Brain microvascular endothelial cell (primary cell): ENCODE data around the gene FBXW10B.
"Not testable (repeated sequence)": the region's sequence is repeated elsewhere in the genome, so short reads cannot be mapped to it uniquely, and the experiment has no call there.

ENCODE experiments used
- DNase-seq: peaks from one replicate; pipeline ENCODE4 v3.0.0-alpha.2; 2020
- H3K27ac ChIP-seq: fragments of 250-450 bp; sonication (Bioruptor Pico); 2 replicates; pipeline ENCODE4 v1.5.1; 2020; ENCODE audit warnings: mild to moderate bottlenecking, moderate library complexity
- H3K27me3 ChIP-seq: fragments of 250-450 bp; sonication (Bioruptor Pico); replicated peaks from 2 replicates; pipeline ENCODE4 v1.5.1; 2020; ENCODE audit warnings: mild to moderate bottlenecking
- H3K36me3 ChIP-seq: fragments of 250-450 bp; sonication (Bioruptor Pico); replicated peaks from 2 replicates; pipeline ENCODE4 v1.5.1; 2020; ENCODE audit warnings: mild to moderate bottlenecking
- H3K4me3 ChIP-seq: 2 replicates; pipeline ENCODE4 v1.5.1; 2011; ENCODE audit warnings: low read depth, mild to moderate bottlenecking, control low read depth, low read length, moderate library complexity
- in situ Hi-C: cut with HindIII; loops from 2 replicates; pipeline ENCODE4 v1.10.0; 2017; ENCODE audit warnings: low sequenced_read_pairs, low pct_ligation_motif_present
- TF ChIP-seq, protein P1 (sequence below): IDR thresholded peaks from 2 replicates; pipeline ENCODE4 v1.5.1; 2011; ENCODE audit warnings: low read depth, mild to moderate bottlenecking, moderate library complexity, low read length, control low read depth, inconsistent platforms; ENCODE audit errors: missing control alignments

Gene FBXW10B

DNA sequence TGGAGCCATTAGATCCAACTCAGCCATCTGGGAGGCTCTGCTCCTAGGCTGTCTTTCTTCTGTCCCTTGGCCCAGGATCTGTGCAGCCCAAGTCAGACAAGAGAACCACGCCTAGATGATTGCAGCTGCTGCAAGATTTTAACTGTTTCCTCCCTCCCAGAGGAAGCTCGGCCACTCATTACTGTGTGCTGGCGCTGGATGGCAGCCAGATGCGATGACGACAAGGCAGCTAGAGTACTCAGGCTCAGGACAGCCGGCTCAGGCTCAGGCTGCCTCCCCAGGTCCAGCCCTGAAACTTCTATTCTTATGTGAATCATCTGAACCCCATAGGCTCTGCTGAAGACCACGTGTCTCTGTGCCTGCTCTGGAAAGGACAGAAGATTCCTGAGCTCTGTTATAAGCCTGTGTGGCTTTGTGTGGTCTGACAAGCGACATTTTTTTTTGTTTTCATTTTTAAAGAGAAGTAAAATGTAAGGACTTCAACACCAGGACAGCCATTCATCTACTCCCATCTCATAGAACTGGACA is 32.1 kb upstream of the FBXW10B start:
- peak; percentile 99 for DNase-seq
- Histone ChIP-seq H3K36me3 (no peaks in the 10 kb centered on the region), H3K27ac (peak overlapping the region; percentile 74), H3K27me3 (no peaks in the 10 kb centered on the region), H3K4me3 (peak overlapping the region; percentile 80)
- TF ChIP-seq, protein P1, sequence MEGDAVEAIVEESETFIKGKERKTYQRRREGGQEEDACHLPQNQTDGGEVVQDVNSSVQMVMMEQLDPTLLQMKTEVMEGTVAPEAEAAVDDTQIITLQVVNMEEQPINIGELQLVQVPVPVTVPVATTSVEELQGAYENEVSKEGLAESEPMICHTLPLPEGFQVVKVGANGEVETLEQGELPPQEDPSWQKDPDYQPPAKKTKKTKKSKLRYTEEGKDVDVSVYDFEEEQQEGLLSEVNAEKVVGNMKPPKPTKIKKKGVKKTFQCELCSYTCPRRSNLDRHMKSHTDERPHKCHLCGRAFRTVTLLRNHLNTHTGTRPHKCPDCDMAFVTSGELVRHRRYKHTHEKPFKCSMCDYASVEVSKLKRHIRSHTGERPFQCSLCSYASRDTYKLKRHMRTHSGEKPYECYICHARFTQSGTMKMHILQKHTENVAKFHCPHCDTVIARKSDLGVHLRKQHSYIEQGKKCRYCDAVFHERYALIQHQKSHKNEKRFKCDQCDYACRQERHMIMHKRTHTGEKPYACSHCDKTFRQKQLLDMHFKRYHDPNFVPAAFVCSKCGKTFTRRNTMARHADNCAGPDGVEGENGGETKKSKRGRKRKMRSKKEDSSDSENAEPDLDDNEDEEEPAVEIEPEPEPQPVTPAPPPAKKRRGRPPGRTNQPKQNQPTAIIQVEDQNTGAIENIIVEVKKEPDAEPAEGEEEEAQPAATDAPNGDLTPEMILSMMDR, result no peak
- in situ Hi-C loops, result no loop called here

DNA sequence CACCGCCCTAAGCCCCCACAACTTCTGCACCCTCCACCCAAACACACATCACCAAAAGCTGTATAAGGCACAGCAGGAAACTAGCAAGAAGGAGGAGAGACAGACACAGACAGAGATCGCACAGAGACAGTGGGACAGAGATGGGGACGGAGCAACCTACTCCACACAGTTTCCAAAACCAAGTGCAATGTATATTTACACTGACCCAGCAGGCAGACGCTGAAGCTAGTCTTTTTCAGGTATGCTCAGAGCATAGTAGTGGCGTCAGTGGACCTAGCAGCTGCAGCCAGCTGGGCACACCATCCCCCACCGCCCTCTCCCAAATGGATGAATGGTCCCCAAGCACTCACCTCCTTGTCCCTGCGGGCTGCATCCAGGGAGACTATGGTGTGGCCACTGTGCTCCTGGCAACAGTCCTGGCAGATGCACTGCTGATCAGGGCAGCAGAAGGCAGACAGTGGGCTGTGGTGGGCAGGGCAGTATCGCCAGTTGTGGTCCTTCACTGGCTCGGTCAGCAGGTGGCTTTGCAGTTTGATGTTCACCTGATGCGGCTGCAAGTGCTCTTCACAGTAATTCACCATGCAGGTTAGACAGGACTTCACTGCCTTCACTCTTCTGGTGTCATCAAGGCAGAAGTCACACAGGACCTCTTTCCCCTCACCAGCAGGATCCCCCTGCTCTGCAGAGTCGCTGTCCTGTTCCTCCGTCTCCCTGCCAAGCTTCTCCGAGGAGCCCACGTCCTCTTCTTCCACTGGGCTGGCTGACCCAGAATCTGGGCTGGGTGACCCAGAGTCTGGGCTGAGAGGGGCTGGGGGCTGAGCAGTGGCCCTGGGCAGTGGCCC is 31.5 kb upstream of the FBXW10B start:
- Histone ChIP-seq H3K36me3 (no peaks in the 10 kb centered on the region), H3K27me3 (no peaks in the 10 kb centered on the region), H3K4me3 (peak overlapping the region; percentile 80), H3K27ac (peak overlapping the region; percentile 74)
- DNase-seq, result no peak
- in situ Hi-C loops, result no loop called here
- TF ChIP-seq, protein P1, result no peak

DNA sequence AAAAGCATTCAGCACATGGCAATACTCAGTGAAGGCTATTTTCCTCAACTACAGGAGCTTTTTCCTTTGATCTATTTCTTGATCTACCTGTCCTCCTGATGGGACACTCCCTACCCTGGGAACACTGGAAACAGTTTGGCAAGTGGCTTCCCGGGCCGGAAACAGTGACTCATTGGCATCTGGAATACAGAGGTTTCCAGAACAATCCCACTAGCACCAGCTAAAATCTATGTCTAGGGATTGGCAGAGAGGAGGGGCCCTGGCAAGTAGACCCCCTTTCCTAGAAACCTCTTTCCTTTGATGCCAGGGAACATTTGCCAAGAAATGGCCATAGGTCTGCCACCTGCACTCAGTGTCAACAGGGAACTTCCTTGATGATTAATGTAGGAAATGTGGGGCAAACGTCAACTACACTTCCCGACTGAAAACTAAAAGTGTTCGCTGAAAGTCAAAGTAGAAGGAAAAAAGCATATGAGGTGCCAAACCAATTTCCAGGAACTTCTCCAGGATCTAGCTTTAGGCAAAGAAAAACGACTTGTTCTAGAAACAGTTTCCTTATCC is 30.4 kb upstream of the FBXW10B start:
- Histone ChIP-seq H3K36me3 (no peaks in the 10 kb centered on the region), H3K27me3 (no peaks in the 10 kb centered on the region), H3K27ac (peak overlapping the region; percentile 5), H3K4me3 (peak overlapping the region; percentile 80)
- in situ Hi-C loops, result no loop called here
- TF ChIP-seq, protein P1, result no peak
- DNase-seq, result peak; percentile 24

DNA sequence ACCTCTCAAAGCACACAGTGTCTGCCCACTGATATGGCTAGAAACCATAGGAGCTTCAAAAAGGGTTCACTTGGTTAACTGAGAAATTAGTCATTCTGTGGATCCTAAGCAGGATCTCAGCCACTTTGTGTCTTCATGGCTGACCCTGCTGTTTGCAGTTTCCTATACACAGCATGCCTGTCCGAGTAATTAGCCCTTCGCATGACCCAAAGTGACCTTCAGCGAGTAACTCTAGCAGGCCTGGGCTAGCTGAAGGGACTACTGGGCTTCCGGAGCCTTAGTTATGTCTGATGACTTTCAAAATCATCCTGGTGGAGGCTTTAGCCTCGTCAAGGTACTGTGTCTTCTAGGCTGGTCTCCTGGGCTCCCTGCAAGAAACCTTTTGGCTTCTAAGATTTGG is 28.9 kb upstream of the FBXW10B start:
- no peak overlapping the region for H3K27ac ChIP-seq
- no peak overlapping the region for H3K4me3 ChIP-seq
- TF ChIP-seq, protein P1, result no peak
- in situ Hi-C loops, result no loop called here
- no peaks in the 10 kb centered on the region for H3K36me3 ChIP-seq
- no peaks in the 10 kb centered on the region for H3K27me3 ChIP-seq
- no peak for DNase-seq

DNA sequence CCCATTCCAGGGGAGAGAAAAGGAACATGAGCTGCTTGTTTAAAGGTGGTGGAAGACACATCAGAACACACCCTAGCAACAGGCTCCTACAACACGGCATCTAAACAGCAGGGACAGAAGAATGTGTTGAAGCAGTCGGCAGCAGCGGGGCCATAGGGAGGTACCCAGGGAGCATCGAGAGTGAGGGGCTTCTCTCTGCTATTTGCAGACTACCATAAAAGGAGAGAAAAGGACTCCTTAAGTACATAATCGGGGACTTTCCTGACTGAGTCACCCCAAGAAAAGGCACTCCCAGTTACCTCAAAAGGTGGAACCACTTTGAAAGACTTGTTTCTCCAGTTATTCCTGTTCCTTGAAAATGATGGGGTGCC is 26.4 kb upstream of the FBXW10B start:
- H3K36me3 ChIP-seq, H3K27me3 ChIP-seq, H3K4me3 ChIP-seq, in situ Hi-C loops: not testable (repeated sequence)
- DNase-seq, result peak; percentile 68
- H3K27ac ChIP-seq, result peak overlapping the region; percentile 97

DNA sequence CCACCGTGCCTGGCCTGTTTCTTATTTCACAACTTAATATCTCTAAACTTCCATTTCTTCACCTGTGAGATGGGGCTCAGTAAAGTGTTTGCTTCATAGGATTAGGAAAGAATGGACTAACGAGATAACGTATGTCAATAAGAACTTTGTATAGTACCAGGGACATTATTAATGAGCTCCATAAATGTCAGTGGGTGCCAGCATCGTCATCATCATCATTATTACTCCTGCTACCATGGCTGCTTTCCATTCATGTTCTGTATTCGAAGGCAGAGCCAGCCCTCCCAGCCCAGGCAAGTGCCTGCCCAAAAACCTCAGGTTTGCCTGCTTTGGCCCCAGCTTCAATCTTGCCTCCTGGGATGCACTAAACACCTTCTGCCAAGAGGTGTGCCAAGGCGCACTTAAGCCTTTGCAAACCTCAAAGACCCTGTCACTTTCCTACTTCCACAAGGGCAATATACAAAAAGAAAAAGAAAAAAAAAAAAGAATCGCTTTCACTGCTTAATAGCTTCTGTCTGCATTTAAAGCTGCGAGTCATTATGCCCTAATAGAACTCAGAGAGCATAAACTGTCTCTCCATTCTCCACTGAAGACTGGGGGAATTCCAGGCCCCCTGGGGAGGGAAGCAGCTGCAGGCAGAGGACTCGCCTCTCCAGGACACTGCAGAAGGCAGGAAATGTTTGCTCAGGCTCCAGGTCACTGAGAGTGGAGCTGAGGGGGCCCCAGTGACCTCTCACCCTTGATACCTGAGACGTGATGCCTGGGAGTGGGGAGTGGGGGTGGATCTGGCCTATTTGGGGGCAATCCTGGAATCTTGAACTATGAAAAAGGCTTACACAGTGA is 25.8 kb upstream of the FBXW10B start:
- in situ Hi-C loops, H3K27me3 ChIP-seq, H3K36me3 ChIP-seq, H3K4me3 ChIP-seq: not testable (repeated sequence)
- DNase-seq, result peak; percentile 80
- peak overlapping the region; percentile 97 for H3K27ac ChIP-seq

DNA sequence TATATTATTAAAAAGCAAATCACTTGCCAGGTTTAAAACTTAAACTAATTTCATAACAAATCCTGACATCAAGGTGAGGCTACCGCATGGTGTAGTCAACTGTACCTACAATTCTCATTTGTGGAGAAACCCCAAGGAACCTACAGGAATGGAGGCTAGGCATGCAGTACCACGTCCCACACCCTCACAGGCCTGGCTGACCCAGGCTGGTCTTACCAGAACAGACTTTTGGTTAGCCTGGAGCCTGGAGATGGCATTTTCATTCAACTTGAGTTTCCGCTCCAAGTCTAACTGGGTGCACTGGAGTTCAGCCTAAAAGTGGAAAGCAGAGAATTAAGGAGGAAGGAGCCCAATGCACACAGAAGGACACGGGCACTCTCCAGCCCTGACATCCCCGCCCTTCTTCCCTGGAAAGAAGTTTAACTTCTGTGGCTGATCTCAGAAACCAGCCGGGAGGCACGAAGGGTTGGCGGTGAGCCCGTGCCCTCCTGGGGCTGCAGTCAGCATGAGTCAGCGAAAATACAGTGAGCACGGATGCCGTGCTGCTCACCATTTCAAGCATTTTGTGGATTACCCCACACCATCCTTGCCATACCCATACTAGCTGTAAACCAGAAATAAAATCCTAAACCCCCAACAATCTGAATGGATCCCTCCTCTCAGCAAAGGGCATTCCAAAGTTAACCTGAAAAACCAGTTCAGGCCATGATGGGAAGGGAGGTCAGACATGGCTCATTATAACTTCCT is 23.2 kb upstream of the FBXW10B start:
- H3K4me3 ChIP-seq, H3K27me3 ChIP-seq, DNase-seq, in situ Hi-C loops, H3K36me3 ChIP-seq: not testable (repeated sequence)
- H3K27ac ChIP-seq, result peak overlapping the region; percentile 82

DNA sequence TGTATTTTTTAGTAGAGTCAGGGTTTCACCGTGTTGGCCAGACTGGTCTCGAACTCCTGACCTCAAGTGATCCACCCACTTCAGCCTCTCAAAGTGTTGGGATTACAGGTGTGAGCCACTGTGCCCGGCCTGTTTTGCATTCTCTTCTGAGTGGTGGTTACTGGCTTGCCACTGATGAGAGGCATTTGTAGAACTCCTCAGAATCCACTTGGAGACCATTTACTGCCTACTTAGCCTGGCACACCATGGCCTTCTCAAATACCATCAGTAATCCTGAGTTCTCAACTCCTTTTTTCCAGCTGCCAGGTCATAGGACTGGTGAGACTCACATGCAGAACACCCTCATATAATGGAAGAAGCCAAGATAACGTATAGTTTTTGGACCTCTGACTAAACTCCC is 22.5 kb upstream of the FBXW10B start:
- DNase-seq, H3K27me3 ChIP-seq, H3K36me3 ChIP-seq, in situ Hi-C loops, H3K4me3 ChIP-seq, H3K27ac ChIP-seq: not testable (repeated sequence)

DNA sequence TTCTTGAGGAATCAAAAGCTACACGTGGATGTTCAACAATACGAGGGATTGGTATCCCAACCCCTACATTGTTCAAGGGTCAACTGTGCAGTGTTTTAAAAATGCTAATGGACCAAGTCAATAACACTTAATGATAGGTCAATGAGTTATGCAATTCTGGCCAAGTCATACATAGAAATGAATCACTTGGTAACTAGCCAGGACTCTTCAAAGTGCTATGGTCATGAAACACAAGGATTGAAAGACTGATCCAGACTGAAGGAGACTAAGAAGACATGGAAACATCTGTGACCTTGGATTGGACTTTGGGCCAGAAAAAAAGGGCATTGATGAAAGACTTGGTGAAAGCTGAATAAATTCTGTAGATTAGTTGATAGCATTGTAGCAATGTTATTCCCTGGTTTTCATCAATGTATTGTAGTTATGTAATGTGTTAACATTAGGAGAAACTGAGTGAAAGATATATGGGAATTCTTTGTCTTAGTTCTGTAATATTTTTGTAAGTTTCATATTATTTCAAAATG is 11.5 kb upstream of the FBXW10B start:
- H3K27me3 ChIP-seq, H3K27ac ChIP-seq, DNase-seq, H3K4me3 ChIP-seq, H3K36me3 ChIP-seq, in situ Hi-C loops: not testable (repeated sequence)
